Subcutaneous adipose tissue (tissue), 4 donors: ENCODE measurements around the gene LRRC55. TPM values are rescaled to one million over a fixed set of nuclear protein-coding genes. Genes with fewer than 3 reads are reported as not detected.

Experiments used
- total RNA-seq, 4 donors: library from RNA; depleted of rRNA; stranded (reverse); fragments of >200 nt; gene quantifications; one replicate each; pipeline ENCODE4 v1.1.0, GENCODE V29; 2016
- TF ChIP-seq, protein P1 (sequence below): fragments of 450-650 bp; IDR thresholded peaks from one replicate; pipeline ENCODE4 v1.5.1; 2016; ENCODE audit warnings: low read depth, mild to moderate bottlenecking, control low read depth, antibody characterized with exemption, moderate library complexity

LRRC55 gene
- total RNA-seq, 4 donors from 2014 or later = not detected

DNA sequence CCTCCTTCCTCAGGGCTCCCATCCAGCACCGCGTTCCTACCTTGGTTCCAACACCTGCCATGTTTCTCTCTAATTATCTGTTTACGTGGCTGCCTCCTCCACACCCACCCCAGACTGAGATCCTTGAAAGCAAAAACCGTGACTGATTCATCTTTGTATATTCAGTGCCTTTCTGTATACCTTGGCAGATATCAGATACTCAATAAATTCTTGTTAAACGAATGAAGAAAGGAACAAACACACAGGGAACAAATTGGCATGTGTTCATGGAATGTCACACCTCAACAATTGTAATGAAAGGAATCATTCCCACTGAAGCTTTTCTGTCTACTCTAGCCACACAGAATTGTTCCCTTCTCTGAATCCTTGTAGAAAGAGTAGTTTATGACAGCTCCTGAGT lies 20.4 kb upstream of the LRRC55 start:
- TF ChIP-seq, protein P1, sequence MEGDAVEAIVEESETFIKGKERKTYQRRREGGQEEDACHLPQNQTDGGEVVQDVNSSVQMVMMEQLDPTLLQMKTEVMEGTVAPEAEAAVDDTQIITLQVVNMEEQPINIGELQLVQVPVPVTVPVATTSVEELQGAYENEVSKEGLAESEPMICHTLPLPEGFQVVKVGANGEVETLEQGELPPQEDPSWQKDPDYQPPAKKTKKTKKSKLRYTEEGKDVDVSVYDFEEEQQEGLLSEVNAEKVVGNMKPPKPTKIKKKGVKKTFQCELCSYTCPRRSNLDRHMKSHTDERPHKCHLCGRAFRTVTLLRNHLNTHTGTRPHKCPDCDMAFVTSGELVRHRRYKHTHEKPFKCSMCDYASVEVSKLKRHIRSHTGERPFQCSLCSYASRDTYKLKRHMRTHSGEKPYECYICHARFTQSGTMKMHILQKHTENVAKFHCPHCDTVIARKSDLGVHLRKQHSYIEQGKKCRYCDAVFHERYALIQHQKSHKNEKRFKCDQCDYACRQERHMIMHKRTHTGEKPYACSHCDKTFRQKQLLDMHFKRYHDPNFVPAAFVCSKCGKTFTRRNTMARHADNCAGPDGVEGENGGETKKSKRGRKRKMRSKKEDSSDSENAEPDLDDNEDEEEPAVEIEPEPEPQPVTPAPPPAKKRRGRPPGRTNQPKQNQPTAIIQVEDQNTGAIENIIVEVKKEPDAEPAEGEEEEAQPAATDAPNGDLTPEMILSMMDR = no peak

DNA sequence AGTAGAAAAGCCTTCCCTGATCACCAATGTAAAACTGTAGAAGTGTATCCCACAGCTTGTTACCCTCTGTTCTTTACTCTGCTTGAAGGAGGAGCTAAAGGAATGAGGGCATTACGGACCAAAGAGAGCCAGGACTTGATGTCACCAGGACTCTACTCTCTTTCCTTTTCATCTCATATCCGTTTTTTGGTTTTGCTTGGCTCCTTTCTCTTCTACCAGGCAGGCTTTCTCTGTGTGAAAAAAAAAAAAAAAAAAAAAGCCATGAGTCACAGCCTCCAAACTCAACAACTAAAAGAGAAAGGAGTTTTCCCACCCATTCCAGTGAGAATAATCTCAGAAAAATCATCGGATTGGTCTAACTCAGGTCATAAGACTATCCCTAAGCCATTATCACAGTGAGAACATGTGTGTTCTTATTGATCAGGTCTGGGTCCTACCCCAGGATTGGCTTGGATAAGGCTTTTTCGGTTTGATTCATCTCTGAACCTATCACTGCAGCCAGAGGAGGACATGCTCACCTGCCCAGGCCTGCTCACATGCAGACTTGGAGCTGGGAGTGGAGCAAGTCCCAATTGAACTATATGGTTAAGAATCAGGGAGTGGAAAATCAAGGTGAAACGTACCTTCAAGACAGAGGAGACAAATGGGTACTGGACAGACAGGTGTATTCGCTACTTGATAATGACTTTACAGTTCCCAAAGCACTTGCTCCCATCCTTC lies 19.4 kb upstream of the LRRC55 start:
- TF ChIP-seq, protein P1 = no peak

DNA sequence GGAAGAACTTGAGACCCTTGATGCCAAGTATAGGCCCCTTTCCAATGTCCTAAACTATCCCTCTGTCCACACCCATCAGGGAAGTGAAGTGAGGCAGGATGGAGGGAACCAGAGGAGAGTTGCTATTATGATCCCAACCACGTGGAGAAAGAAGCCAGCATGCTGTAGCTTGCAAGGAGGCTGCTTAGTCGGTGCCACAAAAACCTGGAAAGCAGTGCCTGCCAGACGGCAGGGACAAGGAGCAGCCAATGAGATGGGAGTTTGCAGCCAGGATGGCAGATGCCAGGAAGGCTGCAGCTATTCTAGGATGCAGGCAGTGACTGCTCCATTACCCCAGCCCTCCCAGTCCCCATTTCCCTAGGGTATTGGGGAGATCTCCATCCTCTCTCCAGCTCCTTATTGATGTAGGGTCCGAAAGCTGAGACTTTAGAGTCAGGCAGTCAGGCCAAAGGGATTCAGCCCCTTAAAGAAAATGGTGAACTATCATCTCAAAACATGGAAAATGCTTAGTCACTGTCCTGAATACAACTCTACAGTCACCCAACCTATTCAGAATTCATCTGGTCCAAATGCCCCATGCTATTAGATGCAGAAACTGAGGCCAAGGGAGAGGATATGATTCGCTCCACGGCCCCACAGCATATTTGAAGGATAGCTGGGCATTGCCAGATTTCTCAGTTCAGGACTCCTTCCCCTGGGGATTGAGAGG lies 18.4 kb upstream of the LRRC55 start:
- TF ChIP-seq, protein P1 = no peak

DNA sequence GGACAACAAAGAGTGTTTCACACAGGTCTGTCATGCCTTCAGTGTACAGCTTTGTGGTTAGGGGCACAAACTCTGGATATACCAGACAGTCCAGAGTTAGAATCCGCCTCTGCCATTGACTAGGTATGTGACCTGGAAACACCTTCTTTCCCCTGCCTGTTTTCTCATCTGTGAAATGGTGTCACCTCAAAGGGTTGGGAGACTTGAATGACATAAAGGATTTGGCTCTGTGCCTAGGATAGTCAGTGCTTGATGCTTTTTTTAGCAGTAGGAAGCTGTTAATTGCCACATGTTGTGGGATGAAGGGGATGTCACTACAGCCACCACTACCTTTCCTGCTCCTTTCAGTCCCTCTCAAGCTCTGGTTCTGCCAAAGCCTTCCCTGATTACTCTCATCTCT lies 17.4 kb upstream of the LRRC55 start:
- TF ChIP-seq, protein P1 = no peak

DNA sequence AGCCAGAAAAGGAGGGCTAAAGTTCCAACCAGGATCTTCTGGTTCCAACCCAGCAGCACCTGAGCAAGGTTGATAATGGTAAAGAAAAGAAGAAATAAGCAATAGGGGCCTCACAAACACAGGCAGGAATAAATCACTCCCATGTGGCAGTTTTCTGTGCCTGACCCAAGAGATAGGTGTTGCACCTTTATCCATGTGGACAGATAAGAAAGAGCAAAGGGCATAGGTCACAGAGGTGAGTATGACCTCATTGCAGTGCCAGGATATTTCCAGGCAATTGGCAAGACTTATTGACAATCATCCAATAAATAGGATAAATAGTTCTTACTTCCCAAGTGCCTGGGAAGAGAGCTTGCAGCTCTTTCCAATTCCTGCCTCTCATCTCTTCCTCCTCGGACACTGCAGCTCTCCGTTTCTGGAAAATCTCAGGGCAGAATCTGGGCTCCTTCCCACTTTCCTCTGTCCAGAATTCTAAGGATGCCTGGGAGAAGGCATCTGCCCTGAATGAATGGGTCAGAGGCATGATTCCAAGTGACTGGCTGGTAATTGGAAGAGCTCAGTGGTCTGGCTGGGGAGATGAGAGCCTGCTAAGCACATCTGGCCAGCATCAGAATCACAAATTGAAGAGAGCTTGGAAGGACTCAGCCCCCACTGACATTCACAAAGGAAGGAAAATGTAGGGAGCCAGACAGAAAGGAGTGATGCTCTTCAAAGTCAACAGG lies 14.5 kb upstream of the LRRC55 start:
- TF ChIP-seq, protein P1 = no peak

DNA sequence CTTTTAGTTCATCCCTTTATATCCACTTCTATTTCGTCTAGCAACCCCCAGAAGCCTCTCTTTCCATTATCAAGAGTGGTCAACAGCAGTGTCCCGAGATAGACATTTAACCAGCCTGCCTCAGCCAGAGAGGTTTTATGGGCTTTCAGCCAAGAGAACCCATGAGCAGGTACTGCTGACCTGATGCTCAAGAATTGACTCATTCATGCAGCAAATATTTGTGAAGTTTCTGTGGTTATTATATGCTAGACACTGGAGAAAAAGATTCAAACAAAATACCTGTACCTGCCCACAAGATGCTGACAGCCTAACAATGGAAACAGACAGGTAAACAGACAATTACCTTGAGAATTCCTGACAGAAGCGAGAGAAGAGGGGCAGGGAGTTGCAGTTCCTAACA lies 9.7 kb upstream of the LRRC55 start:
- TF ChIP-seq, protein P1 = no peak

DNA sequence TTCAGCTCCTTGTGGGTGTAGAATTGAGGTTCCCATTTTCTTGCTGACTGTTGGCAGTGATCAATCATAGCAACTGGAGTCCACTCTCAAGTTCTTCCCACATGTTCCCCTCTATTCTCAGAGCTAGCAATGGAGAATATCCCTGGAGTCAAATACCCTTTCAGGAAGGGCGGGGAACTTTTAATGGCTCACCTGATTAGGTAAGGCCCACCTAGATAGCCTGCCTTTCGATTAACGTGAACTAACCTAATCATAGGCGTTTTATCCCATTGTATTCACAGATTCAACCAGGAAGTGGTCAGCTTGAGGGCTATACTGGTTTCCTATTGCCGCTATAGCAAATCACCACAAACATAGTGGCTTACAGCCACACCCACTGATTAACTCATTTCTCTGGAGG lies 7.1 kb upstream of the LRRC55 start:
- TF ChIP-seq, protein P1 = no peak
